Measurements from ENCODE around the gene ZMIZ1.

The ZMIZ1 gene

GRCh38 chr10:79313911-79314439 is 245.2 kb downstream of the ZMIZ1 start:
- in situ Hi-C loops (cut with MboI; ENCODE audit: low sequenced_read_pairs) = no loop called here

GRCh38 chr10:79314761-79315601 is 246.2 kb downstream of the ZMIZ1 start:
- in situ Hi-C loops (cut with MboI; ENCODE audit: low sequenced_read_pairs) = no loop called here

- in situ Hi-C loops (cut with MboI; ENCODE audit: low sequenced_read_pairs) = no loop called here
Measured at GRCh38 chr10:79315602-79315920, 246.8 kb downstream of the ZMIZ1 start.

- in situ Hi-C loops (cut with MboI; ENCODE audit: low sequenced_read_pairs) = no loop called here
Measured at GRCh38 chr10:79316671-79317431, 248.1 kb downstream of the ZMIZ1 start.

- in situ Hi-C loops (cut with MboI; ENCODE audit: low sequenced_read_pairs) = no loop called here
Measured at GRCh38 chr10:79318369-79318768, 249.6 kb downstream of the ZMIZ1 start.

- in situ Hi-C loops (cut with MboI; ENCODE audit: low sequenced_read_pairs) = no loop called here
Measured at GRCh38 chr10:79319115-79319771, 250.5 kb downstream of the ZMIZ1 start.

- in situ Hi-C loops (cut with MboI; ENCODE audit: low sequenced_read_pairs) = no loop called here
Measured at GRCh38 chr10:79320316-79320715, 251.6 kb downstream of the ZMIZ1 start.

GRCh38 chr10:79320820-79321493 is 252.2 kb downstream of the ZMIZ1 start:
- in situ Hi-C loops (cut with MboI; ENCODE audit: low sequenced_read_pairs) = no loop called here

GRCh38 chr10:79321494-79321882 is 252.7 kb downstream of the ZMIZ1 start:
- in situ Hi-C loops (cut with MboI; ENCODE audit: low sequenced_read_pairs) = no loop called here

GRCh38 chr10:79321951-79322350 is 253.2 kb downstream of the ZMIZ1 start:
- in situ Hi-C loops (cut with MboI; ENCODE audit: low sequenced_read_pairs) = no loop called here

- in situ Hi-C loops (cut with MboI; ENCODE audit: low sequenced_read_pairs) = no loop called here
Measured at GRCh38 chr10:79322616-79323543, 254.1 kb downstream of the ZMIZ1 start.

- in situ Hi-C loops (cut with MboI; ENCODE audit: low sequenced_read_pairs) = no loop called here
Measured at GRCh38 chr10:79323602-79324001, 254.8 kb downstream of the ZMIZ1 start.

GRCh38 chr10:79324032-79324695 is 255.4 kb downstream of the ZMIZ1 start:
- in situ Hi-C loops (cut with MboI; ENCODE audit: low sequenced_read_pairs) = no loop called here

GRCh38 chr10:79326361-79327089 is 257.8 kb downstream of the ZMIZ1 start:
- in situ Hi-C loops (cut with MboI; ENCODE audit: low sequenced_read_pairs) = no loop called here

- in situ Hi-C loops (cut with MboI; ENCODE audit: low sequenced_read_pairs) = no loop called here
Measured at GRCh38 chr10:79327090-79327457, 258.3 kb downstream of the ZMIZ1 start.

- in situ Hi-C loops (cut with MboI; ENCODE audit: low sequenced_read_pairs) = no loop called here
Measured at GRCh38 chr10:79328147-79328701, 259.5 kb downstream of the ZMIZ1 start.

- in situ Hi-C loops (cut with MboI; ENCODE audit: low sequenced_read_pairs) = no loop called here
Measured at GRCh38 chr10:79328737-79329504, 260.2 kb downstream of the ZMIZ1 start.

GRCh38 chr10:79329529-79329928 is 260.8 kb downstream of the ZMIZ1 start:
- in situ Hi-C loops (cut with MboI; ENCODE audit: low sequenced_read_pairs) = no loop called here

All from hTERT RPE-1 (cell line).